IMR-90 (cell line): ENCODE results near the gene MRPS16. TPM values are rescaled to one million over a fixed set of nuclear protein-coding genes. Genes with fewer than 3 reads are reported as not detected.

Experiments used
- ATAC-seq: fragments of 200-7000 bp; cut with Tn5 transposase; 2 replicates; pipeline ENCODE4 v1.9.1; 2020; ENCODE audit warnings: low read depth, mild to moderate bottlenecking, moderate library complexity
- BruUV-seq: library from RNA; stranded (reverse); fragments of 400-500 nt; replicated peaks from 2 replicates; lab custom pipeline; 2021; lab: Mats Ljungman, UMichigan
- CTCF ChIA-PET: fragments of 300-600 bp; formaldehyde crosslinking; extraction: SDS; loops from one replicate; lab custom pipeline; 2021; ENCODE audit warnings: antibody characterized with exemption; lab: Yijun Ruan, JAX
- POLR2A ChIA-PET: fragments of 300-600 bp; sonication (Branson Sonifier 250); formaldehyde crosslinking; loops from one replicate; lab custom pipeline; 2022; ENCODE audit warnings: antibody characterized with exemption; ENCODE audit not compliant: unreplicated experiment; lab: Charles Lee
- DNase-seq: peaks from one replicate; pipeline ENCODE4 v3.0.0; 2013
- H2AFZ ChIP-seq: replicated peaks from 2 replicates; pipeline ENCODE3; 2013; ENCODE audit warnings: low read length, mild to moderate bottlenecking; ENCODE audit not compliant: poor library complexity
- H2AK5ac ChIP-seq: 2 replicates; pipeline ENCODE4 v1.6.1; 2013; ENCODE audit warnings: low read depth, low read length, inconsistent platforms
- H2AK9ac ChIP-seq: replicated peaks from 2 replicates; pipeline ENCODE3; 2013; ENCODE audit warnings: mild to moderate bottlenecking, low read depth, low read length, moderate library complexity; ENCODE audit not compliant: poor library complexity
- H2BK120ac ChIP-seq: 2 replicates; pipeline ENCODE4 v1.6.1; 2013; ENCODE audit warnings: low read depth, low read length, inconsistent platforms
- H2BK15ac ChIP-seq: 3 replicates; pipeline ENCODE4 v1.6.1; 2013; ENCODE audit warnings: low read depth, low read length, inconsistent platforms
- H2BK20ac ChIP-seq: 2 replicates; pipeline ENCODE4 v1.6.1; 2013; ENCODE audit warnings: low read depth, mild to moderate bottlenecking, inconsistent platforms, low read length, moderate library complexity
- H2BK5ac ChIP-seq: 2 replicates; pipeline ENCODE4 v1.6.1; 2013; ENCODE audit warnings: mild to moderate bottlenecking, low read depth, low read length, inconsistent platforms; ENCODE audit not compliant: poor library complexity, severe bottlenecking
- H3K14ac ChIP-seq: replicated peaks from 2 replicates; pipeline ENCODE4 v1.6.1; 2013; ENCODE audit warnings: low read depth, low read length, inconsistent platforms
- H3K18ac ChIP-seq: 2 replicates; pipeline ENCODE4 v1.6.1; 2013; ENCODE audit warnings: low read depth, low read length, control low read depth
- H3K23ac ChIP-seq: 2 replicates; pipeline ENCODE4 v1.6.1; 2013; ENCODE audit warnings: low read depth, low read length, inconsistent platforms
- H3K27ac ChIP-seq: 2 replicates; pipeline ENCODE4 v1.5.1; 2013; ENCODE audit warnings: mild to moderate bottlenecking, control low read depth, low read length; ENCODE audit not compliant: insufficient read depth
- H3K27me3 ChIP-seq: 2 replicates; pipeline ENCODE4 v1.6.1; 2013; ENCODE audit warnings: low read length; ENCODE audit not compliant: control insufficient read depth, insufficient read depth
- H3K36me3 ChIP-seq: 2 replicates; pipeline ENCODE4 v1.6.1; 2013; ENCODE audit warnings: low read length, mixed read lengths; ENCODE audit not compliant: control insufficient read depth, insufficient read depth
- H3K4ac ChIP-seq: 2 replicates; pipeline ENCODE4 v1.6.1; 2013; ENCODE audit warnings: low read depth, low read length, inconsistent platforms
- H3K4me1 ChIP-seq: 2 replicates; pipeline ENCODE4 v1.6.1; 2013; ENCODE audit warnings: low read length, mixed read lengths; ENCODE audit not compliant: control insufficient read depth, insufficient read depth
- H3K4me2 ChIP-seq: 2 replicates; pipeline ENCODE4 v1.6.1; 2013; ENCODE audit warnings: low read depth, mild to moderate bottlenecking, control low read depth, low read length, moderate library complexity
- H3K4me3 ChIP-seq: 2 replicates; pipeline ENCODE4 v1.5.1; 2013; ENCODE audit warnings: low read depth, mild to moderate bottlenecking, control low read depth, low read length, moderate library complexity; ENCODE audit not compliant: insufficient read depth
- H3K56ac ChIP-seq: 2 replicates; pipeline ENCODE4 v1.6.1; 2013; ENCODE audit warnings: low read length, inconsistent platforms; ENCODE audit not compliant: insufficient read depth; ENCODE audit errors: extremely low read depth
- H3K79me1 ChIP-seq, 2 experiments: 2 replicates each; pipeline ENCODE4 v1.6.1; 2013; ENCODE audit warnings: low read length in 2 of 2, inconsistent platforms in 1 of 2, low read depth in 1 of 2
- H3K9ac ChIP-seq: 2 replicates; pipeline ENCODE4 v1.6.1; 2013; ENCODE audit warnings: low read depth, low read length, control low read depth
- H3K9me1 ChIP-seq: 2 replicates; pipeline ENCODE4 v1.6.1; 2013; ENCODE audit warnings: low read length, inconsistent platforms; ENCODE audit not compliant: insufficient read depth
- H3K9me3 ChIP-seq: 2 replicates; pipeline ENCODE4 v1.6.1; 2013; ENCODE audit warnings: low read length; ENCODE audit not compliant: control insufficient read depth, insufficient read depth
- H4K20me1 ChIP-seq: 2 replicates; pipeline ENCODE4 v1.6.1; 2013; ENCODE audit warnings: low read length, inconsistent platforms; ENCODE audit not compliant: insufficient read depth
- H4K5ac ChIP-seq: 2 replicates; pipeline ENCODE4 v1.6.1; 2013; ENCODE audit warnings: mild to moderate bottlenecking, low read depth, low read length, control low read depth
- H4K8ac ChIP-seq, 2 experiments: 2 replicates each; pipeline ENCODE4 v1.6.1; 2013; ENCODE audit warnings: low read depth in 2 of 2, low read length in 2 of 2, control low read depth in 1 of 2, inconsistent platforms in 1 of 2
- H4K91ac ChIP-seq: 2 replicates; pipeline ENCODE4 v1.6.1; 2013; ENCODE audit warnings: low read depth, low read length, inconsistent platforms; ENCODE audit not compliant: insufficient read depth
- BHLHE40 ChIP-seq: fragments of 150-350 bp; IDR thresholded peaks from 2 replicates; pipeline ENCODE4 v1.6.1; 2016; ENCODE audit warnings: mild to moderate bottlenecking, low read depth, low read length
- CEBPB ChIP-seq: IDR thresholded peaks from 2 replicates; pipeline ENCODE4 v1.6.1; 2012; ENCODE audit warnings: low read depth, low read length, improper control_type of control experiment
- CHD1 ChIP-seq: IDR thresholded peaks from 2 replicates; pipeline ENCODE4 v1.6.1; 2012; ENCODE audit warnings: low read depth, low read length, improper control_type of control experiment
- ELK1 ChIP-seq: fragments of 150-350 bp; IDR thresholded peaks from 2 replicates; pipeline ENCODE4 v1.6.1; 2016; ENCODE audit warnings: low read depth, mild to moderate bottlenecking, low read length, moderate library complexity, borderline replicate concordance
- FOS ChIP-seq: fragments of 150-350 bp; IDR thresholded peaks from 2 replicates; pipeline ENCODE4 v1.6.1; 2016; ENCODE audit warnings: low read depth, low read length
- MXI1 ChIP-seq: IDR thresholded peaks from 2 replicates; pipeline ENCODE4 v1.6.1; 2012; ENCODE audit warnings: low read depth, mild to moderate bottlenecking, low read length, moderate library complexity, borderline replicate concordance
- NFE2L2 ChIP-seq: fragments of 150-350 bp; IDR thresholded peaks from 2 replicates; pipeline ENCODE4 v1.6.1; 2016; ENCODE audit warnings: low read depth, mild to moderate bottlenecking, low read length
- POLR2A ChIP-seq: IDR thresholded peaks from 2 replicates; pipeline ENCODE4 v1.6.1; 2012; ENCODE audit warnings: mild to moderate bottlenecking, low read depth, low read length
- RAD21 ChIP-seq: IDR thresholded peaks from 2 replicates; pipeline ENCODE4 v1.6.1; 2012; ENCODE audit warnings: low read length, improper control_type of control experiment
- RCOR1 ChIP-seq: IDR thresholded peaks from 2 replicates; pipeline ENCODE4 v1.6.1; 2012; ENCODE audit warnings: mild to moderate bottlenecking, low read length, improper control_type of control experiment; ENCODE audit not compliant: insufficient replicate concordance
- RFX5 ChIP-seq: IDR thresholded peaks from 2 replicates; pipeline ENCODE4 v1.8.0; 2012; ENCODE audit warnings: low read depth, mild to moderate bottlenecking, low read length, moderate library complexity
- USF2 ChIP-seq: fragments of 150-350 bp; IDR thresholded peaks from 2 replicates; pipeline ENCODE4 v1.6.1; 2017; ENCODE audit warnings: mild to moderate bottlenecking, antibody characterized with exemption, low read length, low read depth
- WGBS, 2 experiments: methylation state at CpG; one replicate each; pipeline versions ENCODE4 v1.1.5 to v1.1.7; 2013; ENCODE audit warnings: missing lambda C conversion rate in 2 of 2; ENCODE audit not compliant: insufficient read length in 1 of 2; ENCODE audit errors: extremely low coverage in 2 of 2; 5-methylcytosine and 5-hydroxymethylcytosine counted together
- dilution Hi-C: fragments of 300-500 bp; cut with HindIII; formaldehyde crosslinking; loops from one replicate; pipeline ENCODE4 v1.14.3; 2018; ENCODE audit warnings: low sequenced_read_pairs; ENCODE audit not compliant: unreplicated experiment
- in situ Hi-C: fragments of 300-500 bp; cut with MboI; formaldehyde crosslinking; loops from 3 replicates; pipeline ENCODE4 v1.14.3; 2019; ENCODE audit warnings: low sequenced_read_pairs, inconsistent platforms, mixed read lengths
- intact Hi-C: fragments of 100-400 bp; cut with micrococcal nuclease; formaldehyde crosslinking; loops from 2 replicates; pipeline ENCODE4 v1.10.0; 2022
- polyA plus RNA-seq, 3 experiments: library from polyadenylated mRNA; depleted of rRNA; stranded (reverse); fragments of >200 nt; gene quantifications; 2 replicates each; pipeline ENCODE4 v1.2.3, GENCODE V29; 2012; ENCODE audit warnings: low replicate concordance in 1 of 3
- total RNA-seq: library from RNA; depleted of rRNA; stranded (reverse); fragments of >200 nt; gene quantifications from 2 replicates; pipeline ENCODE4 v1.2.3, GENCODE V29; 2012

The MRPS16 gene
- total and polyA plus RNA-seq, 2 of the 4 experiments (the other 2 are of a cell fraction): 45.3 to 62.4 TPM

GRCh38 chr10:73293461-73293860 lies 41.0 kb upstream of the MRPS16 start:
- Histone ChIP-seq H4K5ac (no peak overlapping the region), H4K91ac (no peak overlapping the region), H2BK5ac (no peak overlapping the region), H3K18ac (no peak overlapping the region), H3K9ac (no peak overlapping the region), H3K36me3 (no peaks in the 10 kb centered on the region), H2BK20ac (no peak overlapping the region), H3K4me3 (no peak overlapping the region), H2BK15ac (no peak overlapping the region), H3K27me3 (peaks cover 12% of the 10 kb centered on the region), H3K14ac (no peak overlapping the region), H3K9me1 (no peaks in the 10 kb centered on the region), H3K4me2 (no peak overlapping the region), H3K4me1 (no peaks in the 10 kb centered on the region), H2AFZ (no peak overlapping the region), H3K79me1 (no peaks in the 10 kb centered on the region), H4K8ac (no peak overlapping the region), H3K23ac (no peak overlapping the region), H2AK9ac (no peak overlapping the region), H3K56ac (no peak overlapping the region), H3K9me3 (no peaks in the 10 kb centered on the region), H3K4ac (no peak overlapping the region), H4K20me1 (no peaks in the 10 kb centered on the region), H2BK120ac (no peak overlapping the region), H2AK5ac (no peak overlapping the region), H3K27ac (no peak overlapping the region)
- WGBS, 2 experiments: no CpG with 5 or more reads among the region's 3 CpGs
- ATAC-seq (no peak), DNase-seq (no peak)
- CTCF ChIA-PET: no interaction called here
- POLR2A ChIA-PET: no interaction called here
- intact Hi-C loops: no loop called here
- no TSS peak for BruUV-seq
- in situ Hi-C loops: no loop called here
- TF ChIP-seq CEBPB (no peak), USF2 (no peak), BHLHE40 (no peak), RCOR1 (no peak), ELK1 (no peak), POLR2A (no peak), CHD1 (no peak), FOS (no peak), RAD21 (no peak), MXI1 (no peak), NFE2L2 (no peak), RFX5 (no peak)
- dilution Hi-C loops: no loop called here
